ENCODE results near the gene LAMTOR4.

The LAMTOR4 gene

GRCh38 chr7:100154651-100155491 lies 6.2 kb downstream of the LAMTOR4 start:
- no peak for ATAC-seq

- ATAC-seq = no peak
Measured at GRCh38 chr7:100155553-100156317, 7.0 kb downstream of the LAMTOR4 start.

- peak; percentile 22 to 29 for ATAC-seq
Measured at GRCh38 chr7:100156331-100157068, 7.8 kb downstream of the LAMTOR4 start.

- ATAC-seq = no peak
Measured at GRCh38 chr7:100157069-100157333, 8.3 kb downstream of the LAMTOR4 start.

GRCh38 chr7:100157334-100158228 lies 8.9 kb downstream of the LAMTOR4 start:
- ATAC-seq = no peak

- ATAC-seq = peak; percentile 91 to 92
Measured at GRCh38 chr7:100158229-100159098, 9.7 kb downstream of the LAMTOR4 start, which contains the start of gene TRAPPC14. TSS of gene TRAPPC14 (minus strand) at chr7:100158723. CDS start at chr7:100158499, 224 bp downstream.

- no peak for ATAC-seq
Measured at GRCh38 chr7:100159099-100159623, 10.4 kb downstream of the LAMTOR4 start.

- no peak for ATAC-seq
Measured at GRCh38 chr7:100160067-100160466, 11.3 kb downstream of the LAMTOR4 start.

GRCh38 chr7:100163006-100163531 lies 14.4 kb downstream of the LAMTOR4 start:
- ATAC-seq = no peak

GRCh38 chr7:100163871-100164270 lies 15.2 kb downstream of the LAMTOR4 start:
- ATAC-seq = no peak

- ATAC-seq = peak; percentile 41 to 46
Measured at GRCh38 chr7:100166317-100166940, 17.7 kb downstream of the LAMTOR4 start.

GRCh38 chr7:100166970-100167911 lies 18.5 kb downstream of the LAMTOR4 start:
- ATAC-seq = no peak

- no peak for ATAC-seq
Measured at GRCh38 chr7:100167912-100168323, 19.2 kb downstream of the LAMTOR4 start.

- ATAC-seq = peak; percentile 34
Measured at GRCh38 chr7:100169147-100169850, 20.6 kb downstream of the LAMTOR4 start.

- no peak for ATAC-seq
Measured at GRCh38 chr7:100170101-100170897, 21.6 kb downstream of the LAMTOR4 start.

GRCh38 chr7:100171087-100171681 lies 22.5 kb downstream of the LAMTOR4 start:
- ATAC-seq = peak in 1 of 2 donors; percentile 15

- no peak for ATAC-seq
Measured at GRCh38 chr7:100171840-100172239, 23.1 kb downstream of the LAMTOR4 start.
